Ectodermal cell (in vitro differentiated cells): ENCODE measurements around the gene POU5F1.

ENCODE experiments used
- H3K27ac ChIP-seq: 2 replicates; pipeline ENCODE4 v1.7.0; 2013; ENCODE audit warnings: mild to moderate bottlenecking, low read depth, low read length; ENCODE audit not compliant: insufficient read depth, poor library complexity, severe bottlenecking
- H3K27me3 ChIP-seq: 2 replicates; pipeline ENCODE4 v1.7.0; 2013; ENCODE audit warnings: mild to moderate bottlenecking, low read length; ENCODE audit not compliant: insufficient read depth, control insufficient read depth, poor library complexity, severe bottlenecking
- H3K36me3 ChIP-seq: one replicate; pipeline ENCODE4 v1.7.0; 2013; ENCODE audit warnings: low read length; ENCODE audit not compliant: control insufficient read depth, insufficient read depth
- H3K4me1 ChIP-seq: one replicate; pipeline ENCODE4 v1.7.0; 2013; ENCODE audit warnings: low read length; ENCODE audit not compliant: control insufficient read depth, insufficient read depth
- H3K4me3 ChIP-seq: 2 replicates; pipeline ENCODE4 v1.7.0; 2013; ENCODE audit warnings: low read depth, low read length, control low read depth; ENCODE audit not compliant: insufficient read depth
- H3K9me3 ChIP-seq: 2 replicates; pipeline ENCODE4 v1.7.0; 2013; ENCODE audit warnings: mild to moderate bottlenecking, low read length, moderate library complexity; ENCODE audit not compliant: control insufficient read depth
- WGBS, 2 experiments: methylation state at CpG; one replicate each; pipeline ENCODE4 v1.1.7; 2013; ENCODE audit warnings: missing lambda C conversion rate in 2 of 2; 5-methylcytosine and 5-hydroxymethylcytosine counted together

Gene POU5F1

GRCh38 chr6:31126396-31127175 lies 43.9 kb downstream of the POU5F1 start:
- H3K9me3 ChIP-seq, result no peaks in the 10 kb centered on the region
- no peaks in the 10 kb centered on the region for H3K27me3 ChIP-seq
- H3K27ac ChIP-seq, result no peak overlapping the region
- H3K4me1 ChIP-seq, result peaks cover 11% of the 10 kb centered on the region
- H3K36me3 ChIP-seq, result no peaks in the 10 kb centered on the region
- 74% methylated on average over 16 of the region's 16 CpGs for WGBS, 2 experiments
- H3K4me3 ChIP-seq, result no peak overlapping the region

GRCh38 chr6:31125586-31126363 lies 44.7 kb downstream of the POU5F1 start:
- no peak overlapping the region for H3K27ac ChIP-seq
- H3K9me3 ChIP-seq, result no peaks in the 10 kb centered on the region
- H3K4me1 ChIP-seq, result peaks cover 11% of the 10 kb centered on the region
- no peaks in the 10 kb centered on the region for H3K27me3 ChIP-seq
- whole genome bisulfite sequencing, 2 experiments, result 92 to 95% methylated on average over 12 of the region's 12 CpGs
- H3K4me3 ChIP-seq, result no peak overlapping the region
- H3K36me3 ChIP-seq, result no peaks in the 10 kb centered on the region

GRCh38 chr6:31125162-31125561 lies 45.3 kb downstream of the POU5F1 start:
- peaks cover 11% of the 10 kb centered on the region for H3K4me1 ChIP-seq
- no peaks in the 10 kb centered on the region for H3K36me3 ChIP-seq
- H3K9me3 ChIP-seq, result no peaks in the 10 kb centered on the region
- WGBS, 2 experiments, result 63 to 64% methylated on average over 7 to 8 of the region's 8 CpGs
- no peak overlapping the region for H3K27ac ChIP-seq
- no peak overlapping the region for H3K4me3 ChIP-seq
- no peaks in the 10 kb centered on the region for H3K27me3 ChIP-seq

GRCh38 chr6:31122791-31123706 lies 47.4 kb downstream of the POU5F1 start:
- no peak overlapping the region for H3K4me3 ChIP-seq
- no peaks in the 10 kb centered on the region for H3K36me3 ChIP-seq
- H3K9me3 ChIP-seq, result no peaks in the 10 kb centered on the region
- no peak overlapping the region for H3K27ac ChIP-seq
- 89 to 90% methylated on average over 16 of the region's 16 CpGs for WGBS, 2 experiments
- H3K27me3 ChIP-seq, result no peaks in the 10 kb centered on the region
- peaks cover 11% of the 10 kb centered on the region for H3K4me1 ChIP-seq

- H3K27ac ChIP-seq, result no peak overlapping the region
- 93% methylated on average over 12 of the region's 12 CpGs for WGBS, 2 experiments
- no peak overlapping the region for H3K4me3 ChIP-seq
- H3K36me3 ChIP-seq, result no peaks in the 10 kb centered on the region
- H3K4me1 ChIP-seq, result peaks cover 11% of the 10 kb centered on the region
- no peaks in the 10 kb centered on the region for H3K27me3 ChIP-seq
- no peaks in the 10 kb centered on the region for H3K9me3 ChIP-seq
These were observed 49.2 kb downstream of the POU5F1 start for GRCh38 chr6:31121131-31121790.

- no peak within 1 kb of the TSS for H3K4me3 ChIP-seq
- H3K4me1 ChIP-seq, result peaks cover 11% of the 10 kb centered on the region
- no peaks in the 10 kb centered on the region for H3K27me3 ChIP-seq
- H3K27ac ChIP-seq, result no peak within 1 kb of the TSS
- no peaks in the 10 kb centered on the region for H3K9me3 ChIP-seq
- no peaks in the 10 kb centered on the region for H3K36me3 ChIP-seq
- 91 to 93% methylated on average over 26 of the region's 26 CpGs for WGBS, 2 experiments
These were observed 50.1 kb downstream of the POU5F1 start, which contains the start of gene CDSN for GRCh38 chr6:31120151-31120915. Gene CDSN (minus strand): TSS chr6:31120446. CDS start chr6:31120419, 27 bp downstream.

- H3K27ac ChIP-seq, result no peak overlapping the region
- 94 to 95% methylated on average over 7 of the region's 7 CpGs for WGBS, 2 experiments
- no peaks in the 10 kb centered on the region for H3K27me3 ChIP-seq
- no peaks in the 10 kb centered on the region for H3K36me3 ChIP-seq
- no peaks in the 10 kb centered on the region for H3K9me3 ChIP-seq
- peaks cover 8% of the 10 kb centered on the region for H3K4me1 ChIP-seq
- H3K4me3 ChIP-seq, result no peak overlapping the region
These were observed 52.3 kb downstream of the POU5F1 start for GRCh38 chr6:31118178-31118577.

- Histone ChIP-seq H3K4me1 (peaks cover 8% of the 10 kb centered on the region), H3K9me3 (no peaks in the 10 kb centered on the region), H3K4me3 (no peak overlapping the region), H3K27ac (no peak overlapping the region), H3K36me3 (no peaks in the 10 kb centered on the region), H3K27me3 (no peaks in the 10 kb centered on the region)
- WGBS, 2 experiments, result 90 to 92% methylated on average over 19 of the region's 19 CpGs
These were observed 53.7 kb downstream of the POU5F1 start for GRCh38 chr6:31116661-31117385.
